ENCODE results near the gene RLBP1.

Gene RLBP1

GRCh38 chr15:89175617-89176191, 45.7 kb downstream of the RLBP1 start:
- H3K9me3 Mint-ChIP-seq = no peaks in the 10 kb centered on the region
- peaks cover 3% of the 10 kb centered on the region for H3K27me3 Mint-ChIP-seq (ENCODE audit: low read depth, poor library complexity)
- H3K4me3 Mint-ChIP-seq = no peak overlapping the region
- no peak for DNase-seq
- H3K27ac Mint-ChIP-seq = no peak overlapping the region
- H3K36me3 Mint-ChIP-seq (ENCODE audit: low read depth) = peaks cover 5% of the 10 kb centered on the region
- H3K4me1 Mint-ChIP-seq = peaks cover 20% of the 10 kb centered on the region
- TF ChIP-seq CTCF (IDR thresholded peaks at IDR 0.05) = no peak

- no peak for DNase-seq
- H3K9me3 Mint-ChIP-seq = no peaks in the 10 kb centered on the region
- H3K36me3 Mint-ChIP-seq (ENCODE audit: low read depth) = peaks cover 10% of the 10 kb centered on the region
- no peak for TF ChIP-seq CTCF (IDR thresholded peaks at IDR 0.05)
- no peak overlapping the region for H3K27ac Mint-ChIP-seq
- peaks cover 3% of the 10 kb centered on the region for H3K27me3 Mint-ChIP-seq (ENCODE audit: low read depth, poor library complexity)
- peaks cover 20% of the 10 kb centered on the region for H3K4me1 Mint-ChIP-seq
- H3K4me3 Mint-ChIP-seq = no peak overlapping the region
These were observed 46.9 kb downstream of the RLBP1 start for GRCh38 chr15:89174476-89174875.

GRCh38 chr15:89172921-89173320, 48.5 kb downstream of the RLBP1 start:
- H3K4me1 Mint-ChIP-seq = peaks cover 15% of the 10 kb centered on the region
- peaks cover 3% of the 10 kb centered on the region for H3K27me3 Mint-ChIP-seq (ENCODE audit: low read depth, poor library complexity)
- H3K9me3 Mint-ChIP-seq = no peaks in the 10 kb centered on the region
- no peak for TF ChIP-seq CTCF (IDR thresholded peaks at IDR 0.05)
- DNase-seq = no peak
- H3K27ac Mint-ChIP-seq = no peak overlapping the region
- peaks cover 14% of the 10 kb centered on the region for H3K36me3 Mint-ChIP-seq (ENCODE audit: low read depth)
- H3K4me3 Mint-ChIP-seq = no peak overlapping the region

GRCh38 chr15:89171136-89172072, 50.0 kb downstream of the RLBP1 start:
- no peak overlapping the region for H3K4me3 Mint-ChIP-seq
- peaks cover 10% of the 10 kb centered on the region for H3K36me3 Mint-ChIP-seq (ENCODE audit: low read depth)
- peaks cover 3% of the 10 kb centered on the region for H3K27me3 Mint-ChIP-seq (ENCODE audit: low read depth, poor library complexity)
- H3K4me1 Mint-ChIP-seq = peaks cover 9% of the 10 kb centered on the region
- DNase-seq = peak; percentile 65
- no peaks in the 10 kb centered on the region for H3K9me3 Mint-ChIP-seq
- peak; percentile 61 for TF ChIP-seq CTCF (IDR thresholded peaks at IDR 0.05)
- no peak overlapping the region for H3K27ac Mint-ChIP-seq

GRCh38 chr15:89170364-89170763, 51.0 kb downstream of the RLBP1 start:
- H3K4me3 Mint-ChIP-seq = no peak overlapping the region
- peaks cover 9% of the 10 kb centered on the region for H3K36me3 Mint-ChIP-seq (ENCODE audit: low read depth)
- H3K9me3 Mint-ChIP-seq = no peaks in the 10 kb centered on the region
- TF ChIP-seq CTCF (IDR thresholded peaks at IDR 0.05) = no peak
- DNase-seq = no peak
- peaks cover 3% of the 10 kb centered on the region for H3K27me3 Mint-ChIP-seq (ENCODE audit: low read depth, poor library complexity)
- H3K4me1 Mint-ChIP-seq = peaks cover 15% of the 10 kb centered on the region
- no peak overlapping the region for H3K27ac Mint-ChIP-seq
